ENCODE results near the gene NTF3.

The NTF3 gene

GRCh38 chr12:5525783-5526367, 94.0 kb downstream of the NTF3 start:
- TF ChIP-seq SIN3A (IDR thresholded peaks at IDR 0.05; ENCODE audit: borderline replicate concordance, insufficient read depth, low read length) (no peak), FOXP2 (optimal IDR thresholded peaks at IDR 0.05; ENCODE audit: borderline replicate concordance, extremely low read depth, extremely low read length, insufficient read depth) (no peak), POLR2AphosphoS5 (IDR thresholded peaks at IDR 0.05; ENCODE audit: low read depth, low read length) (no peak), TAF1 (IDR thresholded peaks at IDR 0.05; ENCODE audit: borderline replicate concordance, insufficient read depth, low read length) (no peak)
- TF ChIP-seq, protein P1, sequence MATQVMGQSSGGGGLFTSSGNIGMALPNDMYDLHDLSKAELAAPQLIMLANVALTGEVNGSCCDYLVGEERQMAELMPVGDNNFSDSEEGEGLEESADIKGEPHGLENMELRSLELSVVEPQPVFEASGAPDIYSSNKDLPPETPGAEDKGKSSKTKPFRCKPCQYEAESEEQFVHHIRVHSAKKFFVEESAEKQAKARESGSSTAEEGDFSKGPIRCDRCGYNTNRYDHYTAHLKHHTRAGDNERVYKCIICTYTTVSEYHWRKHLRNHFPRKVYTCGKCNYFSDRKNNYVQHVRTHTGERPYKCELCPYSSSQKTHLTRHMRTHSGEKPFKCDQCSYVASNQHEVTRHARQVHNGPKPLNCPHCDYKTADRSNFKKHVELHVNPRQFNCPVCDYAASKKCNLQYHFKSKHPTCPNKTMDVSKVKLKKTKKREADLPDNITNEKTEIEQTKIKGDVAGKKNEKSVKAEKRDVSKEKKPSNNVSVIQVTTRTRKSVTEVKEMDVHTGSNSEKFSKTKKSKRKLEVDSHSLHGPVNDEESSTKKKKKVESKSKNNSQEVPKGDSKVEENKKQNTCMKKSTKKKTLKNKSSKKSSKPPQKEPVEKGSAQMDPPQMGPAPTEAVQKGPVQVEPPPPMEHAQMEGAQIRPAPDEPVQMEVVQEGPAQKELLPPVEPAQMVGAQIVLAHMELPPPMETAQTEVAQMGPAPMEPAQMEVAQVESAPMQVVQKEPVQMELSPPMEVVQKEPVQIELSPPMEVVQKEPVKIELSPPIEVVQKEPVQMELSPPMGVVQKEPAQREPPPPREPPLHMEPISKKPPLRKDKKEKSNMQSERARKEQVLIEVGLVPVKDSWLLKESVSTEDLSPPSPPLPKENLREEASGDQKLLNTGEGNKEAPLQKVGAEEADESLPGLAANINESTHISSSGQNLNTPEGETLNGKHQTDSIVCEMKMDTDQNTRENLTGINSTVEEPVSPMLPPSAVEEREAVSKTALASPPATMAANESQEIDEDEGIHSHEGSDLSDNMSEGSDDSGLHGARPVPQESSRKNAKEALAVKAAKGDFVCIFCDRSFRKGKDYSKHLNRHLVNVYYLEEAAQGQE (IDR thresholded peaks at IDR 0.05; ENCODE audit: insufficient read depth in 1 of 2, low read depth in 2 of 2, low read length in 2 of 2): no peak

- TF ChIP-seq FOXP2 (optimal IDR thresholded peaks at IDR 0.05; ENCODE audit: borderline replicate concordance, extremely low read depth, extremely low read length, insufficient read depth): no peak
- no peak for TF ChIP-seq SIN3A (IDR thresholded peaks at IDR 0.05; ENCODE audit: borderline replicate concordance, insufficient read depth, low read length)
- no peak for TF ChIP-seq TAF1 (IDR thresholded peaks at IDR 0.05; ENCODE audit: borderline replicate concordance, insufficient read depth, low read length)
- TF ChIP-seq, protein P1 (IDR thresholded peaks at IDR 0.05; ENCODE audit: insufficient read depth in 1 of 2, low read depth in 2 of 2, low read length in 2 of 2): no peak
- TF ChIP-seq POLR2AphosphoS5 (IDR thresholded peaks at IDR 0.05; ENCODE audit: low read depth, low read length): no peak
Measured at GRCh38 chr12:5533368-5533767, 101.5 kb downstream of the NTF3 start.

GRCh38 chr12:5534426-5535199, 102.7 kb downstream of the NTF3 start:
- TF ChIP-seq SIN3A (IDR thresholded peaks at IDR 0.05; ENCODE audit: borderline replicate concordance, insufficient read depth, low read length): no peak
- TF ChIP-seq FOXP2 (optimal IDR thresholded peaks at IDR 0.05; ENCODE audit: borderline replicate concordance, extremely low read depth, extremely low read length, insufficient read depth): no peak
- TF ChIP-seq, protein P1 (IDR thresholded peaks at IDR 0.05; ENCODE audit: insufficient read depth in 1 of 2, low read depth in 2 of 2, low read length in 2 of 2): no peak
- no peak for TF ChIP-seq TAF1 (IDR thresholded peaks at IDR 0.05; ENCODE audit: borderline replicate concordance, insufficient read depth, low read length)
- no peak for TF ChIP-seq POLR2AphosphoS5 (IDR thresholded peaks at IDR 0.05; ENCODE audit: low read depth, low read length)

GRCh38 chr12:5535541-5535940, 103.6 kb downstream of the NTF3 start:
- TF ChIP-seq FOXP2 (optimal IDR thresholded peaks at IDR 0.05; ENCODE audit: borderline replicate concordance, extremely low read depth, extremely low read length, insufficient read depth) (no peak), TAF1 (IDR thresholded peaks at IDR 0.05; ENCODE audit: borderline replicate concordance, insufficient read depth, low read length) (no peak), SIN3A (IDR thresholded peaks at IDR 0.05; ENCODE audit: borderline replicate concordance, insufficient read depth, low read length) (no peak), POLR2AphosphoS5 (IDR thresholded peaks at IDR 0.05; ENCODE audit: low read depth, low read length) (no peak)
- TF ChIP-seq, protein P1 (IDR thresholded peaks at IDR 0.05; ENCODE audit: insufficient read depth in 1 of 2, low read depth in 2 of 2, low read length in 2 of 2): no peak

Data from PFSK-1 (cell line).